KMS-11 (cell line): ENCODE data around the gene FLNA.
"Not testable (repeated sequence)": the region's sequence is repeated elsewhere in the genome, so short reads cannot be mapped to it uniquely, and the experiment has no call there.

ENCODE experiments used
- H2AFZ ChIP-seq: fragments of 200-600 bp; sonication (generic); 2 replicates; pipeline ENCODE4 v1.6.1; 2016; ENCODE audit warnings: antibody characterized with exemption, mixed run types, low read depth
- H3K27ac ChIP-seq: fragments of 200-600 bp; sonication (generic); 2 replicates; pipeline ENCODE4 v1.6.1; 2016; ENCODE audit warnings: mild to moderate bottlenecking, mixed run types
- H3K27me3 ChIP-seq: fragments of 200-600 bp; sonication (generic); 2 replicates; pipeline ENCODE4 v1.6.1; 2017; ENCODE audit warnings: mild to moderate bottlenecking, low read depth, mixed run types, moderate library complexity; ENCODE audit not compliant: insufficient read depth
- H3K36me3 ChIP-seq: fragments of 200-600 bp; sonication (generic); 2 replicates; pipeline ENCODE4 v1.6.1; 2017; ENCODE audit warnings: mild to moderate bottlenecking, mixed run types; ENCODE audit not compliant: insufficient read depth
- H3K4me1 ChIP-seq: fragments of 200-600 bp; sonication (generic); 2 replicates; pipeline ENCODE4 v1.6.1; 2016; ENCODE audit warnings: mild to moderate bottlenecking, low read depth, mixed run types; ENCODE audit not compliant: poor library complexity, severe bottlenecking
- H3K4me2 ChIP-seq: fragments of 200-600 bp; sonication (generic); 2 replicates; pipeline ENCODE4 v1.7.0; 2016; ENCODE audit warnings: mild to moderate bottlenecking, mixed run types
- H3K4me3 ChIP-seq: fragments of 200-600 bp; sonication (generic); IDR thresholded peaks from 2 replicates; pipeline ENCODE4 v1.6.1; 2017; ENCODE audit warnings: low read depth, low read length, mixed read lengths; ENCODE audit not compliant: insufficient read depth
- H3K79me2 ChIP-seq: fragments of 200-600 bp; sonication (generic); 2 replicates; pipeline ENCODE4 v1.6.1; 2016; ENCODE audit warnings: low read depth, mixed run types; ENCODE audit not compliant: insufficient read depth
- H3K9ac ChIP-seq: fragments of 200-600 bp; sonication (generic); 2 replicates; pipeline ENCODE4 v1.6.1; 2016; ENCODE audit warnings: mild to moderate bottlenecking, mixed run types
- H4K20me1 ChIP-seq: fragments of 200-600 bp; sonication (generic); 2 replicates; pipeline ENCODE4 v1.6.1; 2016; ENCODE audit warnings: mild to moderate bottlenecking, mixed run types; ENCODE audit not compliant: insufficient read depth
- CTCF ChIP-seq: fragments of 200-600 bp; sonication (generic); conservative IDR thresholded peaks from 2 replicates; pipeline ENCODE4 v1.6.1; 2017; ENCODE audit warnings: low read depth, mild to moderate bottlenecking, antibody characterized with exemption, low read length, moderate library complexity, mixed read lengths

Gene FLNA

GRCh38 chrX:154396973-154397887 is 22.8 kb upstream of the FLNA start:
- Histone ChIP-seq H3K27me3 (no peaks in the 10 kb centered on the region), H3K4me3 (no peak overlapping the region), H4K20me1 (no peaks in the 10 kb centered on the region), H3K4me1 (peaks cover 4% of the 10 kb centered on the region), H3K79me2 (peaks cover 21% of the 10 kb centered on the region), H2AFZ (peak overlapping the region; percentile 52; the same call in 1 of the 2 replicates), H3K4me2 (peak overlapping the region; percentile 50; the same call in 1 of the 2 replicates), H3K9ac (peak overlapping the region; percentile 100), H3K36me3 (0 out of 2 replicates have a peak, but pooled peaks cover 7% of the 10 kb centered on the region), H3K27ac (peak overlapping the region; percentile 99)
- no peak for TF ChIP-seq CTCF

- H2AFZ ChIP-seq, H3K4me2 ChIP-seq, H3K27ac ChIP-seq, H3K27me3 ChIP-seq, H3K4me1 ChIP-seq, H3K4me3 ChIP-seq, H4K20me1 ChIP-seq, H3K36me3 ChIP-seq, H3K9ac ChIP-seq: not testable (repeated sequence)
- peaks cover 21% of the 10 kb centered on the region for H3K79me2 ChIP-seq
These were observed 21.9 kb upstream of the FLNA start for GRCh38 chrX:154396363-154396762.

- not testable (repeated sequence) for H3K27me3 ChIP-seq, H3K27ac ChIP-seq, H3K79me2 ChIP-seq, H3K4me1 ChIP-seq, H2AFZ ChIP-seq, H3K36me3 ChIP-seq, H4K20me1 ChIP-seq, H3K4me3 ChIP-seq, H3K9ac ChIP-seq, H3K4me2 ChIP-seq
These were observed 15.6 kb upstream of the FLNA start for GRCh38 chrX:154389812-154390747.

GRCh38 chrX:154388649-154389048 is 14.2 kb upstream of the FLNA start:
- H3K4me3 ChIP-seq, H3K27me3 ChIP-seq, H3K4me1 ChIP-seq, H4K20me1 ChIP-seq, H3K36me3 ChIP-seq, H3K9ac ChIP-seq, H3K79me2 ChIP-seq, H3K4me2 ChIP-seq, H2AFZ ChIP-seq, H3K27ac ChIP-seq: not testable (repeated sequence)

- not testable (repeated sequence) for H2AFZ ChIP-seq
These were observed 13.7 kb upstream of the FLNA start for GRCh38 chrX:154388094-154388493.

GRCh38 chrX:154384284-154384892 is 10.0 kb upstream of the FLNA start:
- Histone ChIP-seq H3K4me2 (no peak overlapping the region), H3K27ac (no peak overlapping the region), H2AFZ (no peak overlapping the region), H3K79me2 (peaks cover 7% of the 10 kb centered on the region; the same call in 1 of the 2 replicates), H3K27me3 (no peaks in the 10 kb centered on the region), H3K4me3 (no peak overlapping the region), H4K20me1 (no peaks in the 10 kb centered on the region), H3K9ac (no peak overlapping the region), H3K4me1 (peaks cover 5% of the 10 kb centered on the region), H3K36me3 (no peaks in the 10 kb centered on the region)
- TF ChIP-seq CTCF: no peak

More at GRCh38 chrX:154388094-154388493, 13.7 kb upstream of the FLNA start:
- H3K4me3 ChIP-seq, H3K36me3 ChIP-seq, H3K4me2 ChIP-seq, H3K27me3 ChIP-seq, H3K79me2 ChIP-seq, H3K4me1 ChIP-seq, H3K27ac ChIP-seq, H4K20me1 ChIP-seq, H3K9ac ChIP-seq: not testable (repeated sequence)
